ELR (cell line): ENCODE measurements around the gene GALNT18.

Source experiments
- DNase-seq: peaks from one replicate; pipeline ENCODE4 v3.0.0-alpha.2; 2015; ENCODE audit warnings: low read depth

The GALNT18 gene

GRCh38 chr11:11525283-11525682 is 96.5 kb downstream of the GALNT18 start:
- DNase-seq = no peak

- peak; percentile 3 for DNase-seq
Observed at GRCh38 chr11:11524436-11525061, 97.3 kb downstream of the GALNT18 start.

- no peak for DNase-seq
Observed at GRCh38 chr11:11522591-11522990, 99.2 kb downstream of the GALNT18 start.

GRCh38 chr11:11521306-11522002 is 100.4 kb downstream of the GALNT18 start:
- DNase-seq = no peak

- DNase-seq = no peak
Observed at GRCh38 chr11:11520231-11521015, 101.4 kb downstream of the GALNT18 start.

- no peak for DNase-seq
Observed at GRCh38 chr11:11519184-11519583, 102.6 kb downstream of the GALNT18 start.

- DNase-seq = no peak
Observed at GRCh38 chr11:11514246-11514645, 107.6 kb downstream of the GALNT18 start.

GRCh38 chr11:11513422-11513821 is 108.4 kb downstream of the GALNT18 start:
- DNase-seq = no peak

GRCh38 chr11:11512929-11513328 is 108.9 kb downstream of the GALNT18 start:
- DNase-seq = no peak

- DNase-seq = no peak
Observed at GRCh38 chr11:11512502-11512901, 109.3 kb downstream of the GALNT18 start.

GRCh38 chr11:11512090-11512489 is 109.7 kb downstream of the GALNT18 start:
- DNase-seq = no peak

- no peak for DNase-seq
Observed at GRCh38 chr11:11510939-11511338, 110.9 kb downstream of the GALNT18 start.

- no peak for DNase-seq
Observed at GRCh38 chr11:11505692-11506091, 116.1 kb downstream of the GALNT18 start.

- no peak for DNase-seq
Observed at GRCh38 chr11:11505190-11505589, 116.6 kb downstream of the GALNT18 start.

- no peak for DNase-seq
Observed at GRCh38 chr11:11504071-11504470, 117.7 kb downstream of the GALNT18 start.

- DNase-seq = no peak
Observed at GRCh38 chr11:11502263-11502861, 119.4 kb downstream of the GALNT18 start.

GRCh38 chr11:11501546-11502262 is 120.1 kb downstream of the GALNT18 start:
- no peak for DNase-seq

- DNase-seq = no peak
Observed at GRCh38 chr11:11500744-11501487, 120.9 kb downstream of the GALNT18 start.

- DNase-seq = no peak
Observed at GRCh38 chr11:11499300-11499699, 122.5 kb downstream of the GALNT18 start.

- DNase-seq = no peak
Observed at GRCh38 chr11:11498195-11498594, 123.6 kb downstream of the GALNT18 start.

GRCh38 chr11:11496879-11497278 is 124.9 kb downstream of the GALNT18 start:
- DNase-seq = no peak
